Spleen (tissue), 7 donors: Measurements from ENCODE around the gene GMDS.

Experiments used
- POLR2AphosphoS5 ChIP-seq, 3 donors: sonication (generic); formaldehyde crosslinking; IDR thresholded peaks; one replicate each; pipeline ENCODE4 v1.5.1; 2017; ENCODE audit warnings: antibody characterized with exemption in 3 of 3
- TF ChIP-seq, protein P1 (sequence below), 11 experiments: fragments of 200-600 bp in 7 of 11; fragments of 450-650 bp in 4 of 11; sonication (generic) in 4 of 11; IDR thresholded peaks in 8 of 11; conservative IDR thresholded peaks in 3 of 11; 1 replicate in 7 of 11; 2 replicates in 4 of 11; pipeline versions ENCODE4 v1.4.0 to v1.8.0; 2016 to 2021; ENCODE audit warnings: antibody characterized with exemption in 11 of 11, inconsistent platforms in 4 of 11, mild to moderate bottlenecking in 1 of 11
- donor health status: DM: no; HTN: no; CAD: no; lungs with moderate emphysema.
- donor health status: DM: no; HTN: no; CAD: no.
- donor health status: DM: no; HTN: no; CAD: no.

DNA sequence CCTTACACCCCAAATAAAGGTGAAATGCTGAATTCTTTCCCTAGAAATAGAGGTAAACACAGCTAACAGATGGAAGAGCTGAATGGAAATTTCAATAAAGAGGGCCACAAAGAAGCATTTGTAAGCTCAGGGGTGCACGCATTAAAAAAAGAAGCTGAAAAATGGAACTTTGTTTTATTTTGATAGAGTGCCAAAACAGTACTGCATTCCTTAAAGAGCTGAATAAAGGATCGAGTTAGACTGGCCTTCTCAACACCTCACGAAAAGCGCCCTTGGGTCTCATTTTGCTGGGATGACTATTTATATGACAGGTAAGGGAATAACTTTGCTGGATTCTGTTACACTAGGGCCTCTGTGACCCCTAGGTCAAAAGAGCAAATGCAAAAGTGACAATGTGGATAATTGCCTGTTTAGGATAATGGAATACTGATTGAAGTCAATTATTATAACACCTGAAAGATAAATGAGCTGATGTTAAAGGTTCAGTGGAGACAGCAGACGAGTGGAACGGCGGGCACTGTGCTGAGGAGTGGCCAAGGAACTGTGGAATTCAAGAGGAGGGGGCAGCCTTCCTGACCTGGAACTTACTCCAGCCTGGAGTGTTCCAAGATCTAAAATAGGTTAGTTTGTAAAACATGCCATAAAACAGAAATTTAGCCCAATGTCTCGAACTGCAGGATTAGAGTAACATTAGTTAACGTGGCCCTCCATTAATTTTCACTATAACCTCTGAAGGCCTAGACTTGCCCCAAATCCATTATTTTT is 467.3 kb downstream of the GMDS start:
- TF ChIP-seq, protein P1, sequence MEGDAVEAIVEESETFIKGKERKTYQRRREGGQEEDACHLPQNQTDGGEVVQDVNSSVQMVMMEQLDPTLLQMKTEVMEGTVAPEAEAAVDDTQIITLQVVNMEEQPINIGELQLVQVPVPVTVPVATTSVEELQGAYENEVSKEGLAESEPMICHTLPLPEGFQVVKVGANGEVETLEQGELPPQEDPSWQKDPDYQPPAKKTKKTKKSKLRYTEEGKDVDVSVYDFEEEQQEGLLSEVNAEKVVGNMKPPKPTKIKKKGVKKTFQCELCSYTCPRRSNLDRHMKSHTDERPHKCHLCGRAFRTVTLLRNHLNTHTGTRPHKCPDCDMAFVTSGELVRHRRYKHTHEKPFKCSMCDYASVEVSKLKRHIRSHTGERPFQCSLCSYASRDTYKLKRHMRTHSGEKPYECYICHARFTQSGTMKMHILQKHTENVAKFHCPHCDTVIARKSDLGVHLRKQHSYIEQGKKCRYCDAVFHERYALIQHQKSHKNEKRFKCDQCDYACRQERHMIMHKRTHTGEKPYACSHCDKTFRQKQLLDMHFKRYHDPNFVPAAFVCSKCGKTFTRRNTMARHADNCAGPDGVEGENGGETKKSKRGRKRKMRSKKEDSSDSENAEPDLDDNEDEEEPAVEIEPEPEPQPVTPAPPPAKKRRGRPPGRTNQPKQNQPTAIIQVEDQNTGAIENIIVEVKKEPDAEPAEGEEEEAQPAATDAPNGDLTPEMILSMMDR (IDR thresholded peaks at IDR 0.05 in 8 of 11, conservative IDR thresholded peaks at IDR 0.05 in 3 of 11) = no peak
- TF ChIP-seq POLR2AphosphoS5 (IDR thresholded peaks at IDR 0.05) = no peak
